OCI-LY1 (cell line): ENCODE measurements around the gene CSNK1D.

Source experiments
- EZH2 ChIP-seq: fragments of 200-600 bp; sonication (generic), shearing (Covaris generic); IDR thresholded peaks from 2 replicates; pipeline ENCODE4 v1.8.0; 2017; ENCODE audit warnings: borderline replicate concordance, mixed run types, mild to moderate bottlenecking, antibody characterized with exemption, low read length, moderate library complexity, mixed read lengths
- TF ChIP-seq, protein P1 (sequence below): fragments of 200-600 bp; sonication (generic), shearing (Covaris generic); IDR thresholded peaks from 2 replicates; pipeline ENCODE4 v1.5.1; 2017; ENCODE audit warnings: mild to moderate bottlenecking, antibody characterized with exemption, low read length, moderate library complexity, mixed read lengths

DNA sequence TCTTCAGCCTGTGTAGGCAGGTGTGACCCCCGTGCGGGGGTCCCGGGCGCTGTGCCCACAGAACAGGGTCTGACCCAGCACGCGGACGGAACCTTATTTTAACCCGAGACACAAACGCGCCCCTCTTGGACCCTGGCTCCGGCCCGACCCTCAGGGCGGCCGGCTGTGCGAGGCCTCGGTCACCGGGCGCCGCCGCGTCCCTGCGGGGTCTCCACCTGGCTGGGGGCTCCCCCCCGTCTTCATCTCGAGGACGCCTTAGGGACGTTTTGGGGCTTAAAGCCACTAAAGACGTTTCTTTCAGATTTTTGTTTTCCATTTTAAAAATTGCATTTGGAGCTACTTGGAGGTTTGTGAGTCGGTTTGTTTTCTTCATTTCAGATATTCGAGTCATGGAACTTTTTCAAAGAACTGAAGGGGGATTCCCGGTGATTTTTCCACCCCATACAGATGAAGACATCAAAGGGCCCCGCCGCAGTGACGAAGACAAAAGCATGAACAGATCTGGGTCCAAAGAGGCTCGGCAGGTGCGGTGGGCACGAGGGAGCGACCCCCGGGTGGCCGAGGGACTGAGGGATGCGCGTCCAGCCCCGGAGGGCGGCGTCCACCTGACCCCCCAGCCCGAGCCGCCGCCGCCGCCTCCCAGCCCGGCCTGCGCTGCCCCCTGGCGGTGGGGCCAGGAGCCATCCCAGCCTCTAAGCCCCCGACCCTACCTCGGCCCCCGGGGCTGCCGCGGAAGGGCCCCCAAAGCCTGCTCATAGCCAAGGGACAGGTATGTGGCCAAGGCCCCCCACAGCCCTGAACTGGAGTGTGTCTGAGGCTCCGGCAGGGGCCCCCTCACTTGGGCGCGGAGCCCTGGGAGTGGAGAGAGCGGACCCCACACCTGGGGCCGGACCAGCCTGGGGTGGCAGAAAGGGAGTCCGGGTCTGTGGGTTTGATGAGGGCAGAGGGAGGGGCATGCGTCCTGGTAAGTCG, 47.7 kb upstream of the CSNK1D start:
- TF ChIP-seq, protein P1, sequence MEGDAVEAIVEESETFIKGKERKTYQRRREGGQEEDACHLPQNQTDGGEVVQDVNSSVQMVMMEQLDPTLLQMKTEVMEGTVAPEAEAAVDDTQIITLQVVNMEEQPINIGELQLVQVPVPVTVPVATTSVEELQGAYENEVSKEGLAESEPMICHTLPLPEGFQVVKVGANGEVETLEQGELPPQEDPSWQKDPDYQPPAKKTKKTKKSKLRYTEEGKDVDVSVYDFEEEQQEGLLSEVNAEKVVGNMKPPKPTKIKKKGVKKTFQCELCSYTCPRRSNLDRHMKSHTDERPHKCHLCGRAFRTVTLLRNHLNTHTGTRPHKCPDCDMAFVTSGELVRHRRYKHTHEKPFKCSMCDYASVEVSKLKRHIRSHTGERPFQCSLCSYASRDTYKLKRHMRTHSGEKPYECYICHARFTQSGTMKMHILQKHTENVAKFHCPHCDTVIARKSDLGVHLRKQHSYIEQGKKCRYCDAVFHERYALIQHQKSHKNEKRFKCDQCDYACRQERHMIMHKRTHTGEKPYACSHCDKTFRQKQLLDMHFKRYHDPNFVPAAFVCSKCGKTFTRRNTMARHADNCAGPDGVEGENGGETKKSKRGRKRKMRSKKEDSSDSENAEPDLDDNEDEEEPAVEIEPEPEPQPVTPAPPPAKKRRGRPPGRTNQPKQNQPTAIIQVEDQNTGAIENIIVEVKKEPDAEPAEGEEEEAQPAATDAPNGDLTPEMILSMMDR = peak; percentile 91
- no peak for TF ChIP-seq EZH2
